H9 (cell line): ENCODE results near the gene LARGE1. TPM values are rescaled to one million over a fixed set of nuclear protein-coding genes. Genes with fewer than 3 reads are reported as not detected.

Source experiments
- DNase-seq: peaks from one replicate; pipeline ENCODE4 v3.0.0-alpha.2; 2017
- H2AFZ ChIP-seq: one replicate; pipeline ENCODE4 v1.6.1; 2013; ENCODE audit warnings: mild to moderate bottlenecking, low read length, control low read depth, moderate library complexity
- H2AK5ac ChIP-seq: 2 replicates; pipeline ENCODE4 v1.6.1; 2013; ENCODE audit warnings: low read length, control low read depth, mixed read lengths; ENCODE audit not compliant: insufficient read length
- H2BK120ac ChIP-seq: one replicate; pipeline ENCODE4 v1.6.1; 2013; ENCODE audit warnings: low read depth, mild to moderate bottlenecking, low read length, control low read depth, inconsistent platforms; ENCODE audit not compliant: poor library complexity, severe bottlenecking
- H2BK12ac ChIP-seq: 2 replicates; pipeline ENCODE4 v1.6.1; 2013; ENCODE audit warnings: low read length, control low read depth, mixed read lengths, low read depth; ENCODE audit not compliant: insufficient read length
- H2BK15ac ChIP-seq: 2 replicates; pipeline ENCODE4 v1.6.1; 2013; ENCODE audit warnings: low read depth, low read length, control low read depth
- H2BK20ac ChIP-seq: one replicate; pipeline ENCODE4 v1.6.1; 2013; ENCODE audit warnings: low read depth, mild to moderate bottlenecking, low read length, control low read depth, inconsistent platforms; ENCODE audit not compliant: poor library complexity, severe bottlenecking
- H2BK5ac ChIP-seq: 2 replicates; pipeline ENCODE4 v1.6.1; 2013; ENCODE audit warnings: low read length, control low read depth, mixed read lengths; ENCODE audit not compliant: insufficient read length
- H3K14ac ChIP-seq: 2 replicates; pipeline ENCODE4 v1.6.1; 2013; ENCODE audit warnings: low read length, control low read depth; ENCODE audit not compliant: insufficient read depth
- H3K18ac ChIP-seq: 2 replicates; pipeline ENCODE4 v1.6.1; 2013; ENCODE audit warnings: low read depth, mild to moderate bottlenecking, mixed read lengths, low read length, control low read depth; ENCODE audit not compliant: insufficient read length
- H3K23ac ChIP-seq: 2 replicates; pipeline ENCODE4 v1.6.1; 2013; ENCODE audit warnings: low read length, control low read depth, mixed read lengths, low read depth; ENCODE audit not compliant: insufficient read length
- H3K23me2 ChIP-seq: 2 replicates; pipeline ENCODE4 v1.6.1; 2013; ENCODE audit warnings: low read depth, mild to moderate bottlenecking, mixed read lengths, low read length, control low read depth; ENCODE audit not compliant: insufficient read length, poor library complexity, severe bottlenecking
- H3K27ac ChIP-seq: 2 replicates; pipeline ENCODE4 v1.5.1; 2013; ENCODE audit warnings: low read length, control low read depth, mixed read lengths, low read depth; ENCODE audit not compliant: insufficient read length
- H3K27me3 ChIP-seq: 2 replicates; pipeline ENCODE4 v1.6.1; 2013; ENCODE audit warnings: low read length, control low read depth, inconsistent platforms; ENCODE audit not compliant: insufficient read depth
- H3K4ac ChIP-seq: 2 replicates; pipeline ENCODE4 v1.6.1; 2013; ENCODE audit warnings: low read depth, mild to moderate bottlenecking, control low read depth, inconsistent platforms, low read length, moderate library complexity
- H3K4me1 ChIP-seq: 2 replicates; pipeline ENCODE4 v1.6.1; 2013; ENCODE audit warnings: low read length, control low read depth, inconsistent platforms; ENCODE audit not compliant: insufficient read depth
- H3K4me2 ChIP-seq: 2 replicates; pipeline ENCODE4 v1.6.1; 2013; ENCODE audit warnings: low read length, control low read depth, mixed read lengths; ENCODE audit not compliant: insufficient read length, insufficient read depth
- H3K56ac ChIP-seq: 2 replicates; pipeline ENCODE4 v1.6.1; 2013; ENCODE audit warnings: low read depth, mild to moderate bottlenecking, mixed read lengths, low read length, control low read depth; ENCODE audit not compliant: insufficient read length
- H3K79me1 ChIP-seq: 2 replicates; pipeline ENCODE4 v1.6.1; 2013; ENCODE audit warnings: low read depth, mild to moderate bottlenecking, moderate library complexity, low read length, control low read depth, inconsistent platforms; ENCODE audit not compliant: insufficient read depth, poor library complexity, severe bottlenecking
- H3K79me2 ChIP-seq: 2 replicates; pipeline ENCODE4 v1.6.1; 2013; ENCODE audit warnings: low read length, control low read depth, inconsistent platforms; ENCODE audit not compliant: insufficient read depth
- H3K9ac ChIP-seq: 2 replicates; pipeline ENCODE4 v1.6.1; 2013; ENCODE audit warnings: low read length, control low read depth, mixed read lengths; ENCODE audit not compliant: insufficient read length; ENCODE audit errors: extremely low read depth
- H3K9me3 ChIP-seq: one replicate; pipeline ENCODE4 v1.6.1; 2013; ENCODE audit warnings: low read depth, low read length, inconsistent platforms; ENCODE audit not compliant: control insufficient read depth
- H3T11ph ChIP-seq: one replicate; pipeline ENCODE4 v1.6.1; 2013; ENCODE audit warnings: mild to moderate bottlenecking, low read length, control low read depth, inconsistent platforms
- H4K20me1 ChIP-seq: one replicate; pipeline ENCODE4 v1.6.1; 2013; ENCODE audit not compliant: control insufficient read depth, insufficient read length, insufficient read depth
- H4K5ac ChIP-seq: 2 replicates; pipeline ENCODE4 v1.6.1; 2013; ENCODE audit warnings: low read depth, mild to moderate bottlenecking, mixed read lengths, low read length, control low read depth; ENCODE audit not compliant: insufficient read length
- H4K8ac ChIP-seq: replicated peaks from 2 replicates; pipeline ENCODE4 v1.6.1; 2013; ENCODE audit warnings: low read length, control low read depth, mixed read lengths, low read depth; ENCODE audit not compliant: insufficient read length
- H4K91ac ChIP-seq: 2 replicates; pipeline ENCODE4 v1.6.1; 2013; ENCODE audit warnings: low read depth, mild to moderate bottlenecking, moderate library complexity, mixed read lengths, low read length, control low read depth; ENCODE audit not compliant: insufficient read length
- H3K27ac Mint-ChIP-seq, 3 experiments: 2 replicates in 2 of 3; 3 replicates in 1 of 3; pipeline ENCODE4 v1.8.0; 2020 to 2021; ENCODE audit warnings: mixed read lengths in 3 of 3, mild to moderate bottlenecking in 1 of 3, moderate library complexity in 1 of 3
- H3K27me3 Mint-ChIP-seq: 2 replicates; pipeline ENCODE4 v1.8.0; 2021; ENCODE audit warnings: low read depth, mild to moderate bottlenecking, moderate library complexity, mixed read lengths
- H3K36me3 Mint-ChIP-seq, 3 experiments: 2 replicates in 2 of 3; 3 replicates in 1 of 3; pipeline ENCODE4 v1.8.0; 2020 to 2021; ENCODE audit warnings: low read depth in 3 of 3, mixed read lengths in 3 of 3; ENCODE audit not compliant: insufficient read depth in 1 of 3
- H3K4me1 Mint-ChIP-seq, 2 experiments: 2 replicates each; pipeline ENCODE4 v1.8.0; 2020; ENCODE audit warnings: mixed read lengths in 2 of 2
- H3K4me3 Mint-ChIP-seq, 2 experiments: 2 replicates in 1 of 2; 3 replicates in 1 of 2; pipeline ENCODE4 v1.8.0; 2020 to 2021; ENCODE audit warnings: mild to moderate bottlenecking in 2 of 2, mixed read lengths in 2 of 2, moderate library complexity in 1 of 2
- H3K9me3 Mint-ChIP-seq, 2 experiments: 2 replicates in 1 of 2; 3 replicates in 1 of 2; pipeline ENCODE4 v1.8.0; 2020; ENCODE audit warnings: mild to moderate bottlenecking in 2 of 2, mixed read lengths in 2 of 2, moderate library complexity in 1 of 2
- CTCF ChIP-seq: fragments of 200-600 bp; sonication (generic); conservative IDR thresholded peaks from 3 replicates; pipeline ENCODE4 v1.8.0; 2021; ENCODE audit warnings: antibody characterized with exemption, mild to moderate bottlenecking
- WGBS: extraction: QIAGEN DNeasy Blood & Tissue Kit; methylation state at CpG from one replicate; pipeline ENCODE4 v1.1.7; 2013; ENCODE audit warnings: missing lambda C conversion rate, low lambda C conversion rate, mixed read lengths; ENCODE audit not compliant: insufficient read length; ENCODE audit errors: extremely low coverage; 5-methylcytosine and 5-hydroxymethylcytosine counted together
- total RNA-seq: library from RNA; stranded (reverse); gene quantifications from 2 replicates; pipeline ENCODE4 v1.2.1, GENCODE V29; 2021

Gene LARGE1
- total RNA-seq, 1 experiment from 2014 or later, result 43.5 TPM

- no peak overlapping the region for H3K14ac ChIP-seq
- WGBS, result no CpG with 5 or more reads among the region's 5 CpGs
- DNase-seq, result no peak
- TF ChIP-seq CTCF, result no peak
- no peaks in the 10 kb centered on the region for H3K23me2 ChIP-seq
- no peak overlapping the region for H4K8ac ChIP-seq
- no peak overlapping the region for H3K9ac ChIP-seq
- H2BK15ac ChIP-seq, result no peak overlapping the region
- H3K79me2 ChIP-seq, result no peaks in the 10 kb centered on the region
- H2BK20ac ChIP-seq, result no peak overlapping the region
- H2BK12ac ChIP-seq, result no peak overlapping the region
- H4K5ac ChIP-seq, result no peak overlapping the region
- no peak overlapping the region for H4K91ac ChIP-seq
- no peak overlapping the region for H2BK5ac ChIP-seq
- peaks cover 60% of the 10 kb centered on the region for H3K27me3 Mint-ChIP-seq
- no peak overlapping the region for H3K56ac ChIP-seq
- H3K4ac ChIP-seq, result no peak overlapping the region
- no peaks in the 10 kb centered on the region for H3K4me1 Mint-ChIP-seq
- no peak overlapping the region for H2BK120ac ChIP-seq
- H3K27ac Mint-ChIP-seq, result no peak overlapping the region
- H3K4me2 ChIP-seq, result no peak overlapping the region
- H3K9me3 ChIP-seq, result peaks cover 19% of the 10 kb centered on the region
- H3K4me3 Mint-ChIP-seq, result no peak overlapping the region
- H3K79me1 ChIP-seq, result no peaks in the 10 kb centered on the region
- H3K18ac ChIP-seq, result no peak overlapping the region
- no peaks in the 10 kb centered on the region for H4K20me1 ChIP-seq
- H3K27ac ChIP-seq, result no peak overlapping the region
- peaks cover 7 to 20% (median 15%) of the 10 kb centered on the region in 3 experiments for H3K36me3 Mint-ChIP-seq
- no peak overlapping the region for H3K23ac ChIP-seq
- no peak overlapping the region for H3T11ph ChIP-seq
- no peak overlapping the region for H2AK5ac ChIP-seq
- no peak overlapping the region for H2AFZ ChIP-seq
- peaks cover 48 to 54% of the 10 kb centered on the region in 2 experiments for H3K9me3 Mint-ChIP-seq
- no peaks in the 10 kb centered on the region for H3K27me3 ChIP-seq
- no peaks in the 10 kb centered on the region for H3K4me1 ChIP-seq
Measured at GRCh38 chr22:33232071-33232470, 688.2 kb downstream of the LARGE1 start.
